Measurements from ENCODE around the gene RBBP8NL.

DNA sequence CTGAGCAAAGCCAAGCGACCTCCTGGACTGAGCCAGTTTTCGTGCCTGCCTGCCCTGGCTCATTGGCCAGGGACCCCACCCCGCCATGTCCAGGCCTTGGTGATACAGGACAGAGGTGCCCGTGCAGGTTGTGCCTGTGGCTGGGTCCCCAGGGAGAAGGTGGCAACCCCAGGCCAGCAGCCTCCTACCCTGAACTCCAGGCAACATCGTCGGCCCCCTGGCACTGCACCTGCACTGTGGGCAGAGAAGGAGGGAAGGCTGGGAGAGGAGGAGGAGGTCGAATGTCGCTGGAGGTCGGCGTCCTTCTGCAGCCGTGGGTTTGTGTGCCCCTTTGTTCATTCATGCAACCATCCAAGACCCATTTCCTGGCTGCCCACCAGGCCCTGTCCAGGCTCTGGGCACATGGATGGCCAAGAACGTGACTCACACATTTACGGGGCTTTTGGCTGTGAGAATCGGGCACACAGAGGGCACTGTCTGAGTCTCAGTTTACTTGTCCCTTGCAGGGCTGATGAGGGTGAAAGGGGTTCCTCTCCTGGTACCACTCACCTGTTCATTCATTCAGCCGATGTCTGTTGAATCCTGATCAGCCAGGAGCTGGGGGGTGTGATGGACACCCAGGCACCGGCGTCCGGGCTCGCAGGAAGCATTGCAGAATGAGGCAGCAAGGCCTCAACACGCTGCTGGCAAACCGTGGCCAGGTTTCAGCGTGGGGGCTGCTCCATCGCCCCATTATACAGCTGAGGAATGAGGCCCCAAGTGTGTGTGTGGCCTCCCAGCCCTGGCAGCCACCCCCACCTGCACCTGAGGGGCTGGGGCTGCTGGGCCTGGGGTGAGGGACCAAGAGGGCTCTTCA is 2.3 kb upstream of the RBBP8NL start:
- no peak for TF ChIP-seq POLR2A (IDR thresholded peaks at IDR 0.05; ENCODE audit: low read length)
- no peak for TF ChIP-seq GATA1 (IDR thresholded peaks at IDR 0.05; ENCODE audit: low read depth, low read length)
